ENCODE data around the gene RTBDN.
"Not testable (repeated sequence)": the region's sequence is repeated elsewhere in the genome, so short reads cannot be mapped to it uniquely, and the experiment has no call there.

RTBDN gene

DNA sequence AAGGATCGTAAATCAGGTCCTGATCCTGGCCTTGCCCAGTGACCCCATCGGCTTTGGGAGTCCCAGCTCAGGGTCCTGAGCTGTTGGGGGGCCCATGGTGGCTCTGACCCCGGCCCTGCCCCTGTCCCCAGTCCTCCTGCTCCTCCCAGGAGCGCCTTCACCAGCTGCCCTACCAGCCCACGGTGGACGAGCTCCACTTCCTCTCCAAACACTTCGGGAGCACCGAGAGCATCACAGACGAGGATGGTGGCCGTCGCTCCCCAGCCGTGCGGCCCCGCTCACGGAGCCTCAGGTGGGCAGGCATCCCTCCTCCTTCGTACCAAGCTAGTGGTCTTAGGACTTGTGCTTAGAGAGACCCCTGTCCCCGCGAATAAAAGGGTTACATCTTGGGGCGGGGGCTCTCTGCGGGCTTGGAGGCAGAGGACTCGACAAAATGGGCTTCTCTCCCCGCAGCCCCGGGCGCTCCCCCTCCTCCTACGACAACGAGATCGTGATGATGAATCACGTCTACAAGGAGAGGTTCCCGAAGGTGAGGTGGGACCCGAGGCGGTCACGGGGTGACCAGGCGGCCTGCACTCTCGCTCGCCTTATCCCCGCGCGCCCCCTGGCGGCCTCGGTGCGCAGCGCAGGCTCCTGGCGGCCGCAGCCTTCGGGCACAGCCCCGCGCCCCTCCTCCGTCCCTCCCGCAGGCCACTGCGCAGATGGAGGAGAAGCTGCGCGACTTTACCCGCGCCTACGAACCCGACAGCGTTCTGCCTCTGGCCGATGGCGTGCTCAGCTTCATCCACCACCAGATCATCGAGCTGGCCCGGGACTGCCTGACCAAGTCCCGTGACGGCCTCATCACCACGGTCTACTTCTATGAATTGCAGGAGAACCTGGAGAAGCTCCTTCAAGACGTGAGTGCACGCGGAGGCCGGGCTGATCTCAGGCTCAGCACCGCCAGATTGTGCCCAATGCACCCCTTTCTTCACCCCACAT lies 13.1 kb upstream of the RTBDN start:
- FAIRE-seq: no peak
- peak; percentile 73 for DNase-seq (ENCODE audit: insufficient read length, low spot score)
- TF ChIP-seq, protein P1, sequence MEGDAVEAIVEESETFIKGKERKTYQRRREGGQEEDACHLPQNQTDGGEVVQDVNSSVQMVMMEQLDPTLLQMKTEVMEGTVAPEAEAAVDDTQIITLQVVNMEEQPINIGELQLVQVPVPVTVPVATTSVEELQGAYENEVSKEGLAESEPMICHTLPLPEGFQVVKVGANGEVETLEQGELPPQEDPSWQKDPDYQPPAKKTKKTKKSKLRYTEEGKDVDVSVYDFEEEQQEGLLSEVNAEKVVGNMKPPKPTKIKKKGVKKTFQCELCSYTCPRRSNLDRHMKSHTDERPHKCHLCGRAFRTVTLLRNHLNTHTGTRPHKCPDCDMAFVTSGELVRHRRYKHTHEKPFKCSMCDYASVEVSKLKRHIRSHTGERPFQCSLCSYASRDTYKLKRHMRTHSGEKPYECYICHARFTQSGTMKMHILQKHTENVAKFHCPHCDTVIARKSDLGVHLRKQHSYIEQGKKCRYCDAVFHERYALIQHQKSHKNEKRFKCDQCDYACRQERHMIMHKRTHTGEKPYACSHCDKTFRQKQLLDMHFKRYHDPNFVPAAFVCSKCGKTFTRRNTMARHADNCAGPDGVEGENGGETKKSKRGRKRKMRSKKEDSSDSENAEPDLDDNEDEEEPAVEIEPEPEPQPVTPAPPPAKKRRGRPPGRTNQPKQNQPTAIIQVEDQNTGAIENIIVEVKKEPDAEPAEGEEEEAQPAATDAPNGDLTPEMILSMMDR (IDR thresholded peaks at IDR 0.05; ENCODE audit: insufficient read depth, missing control alignments): peak; percentile 96

DNA sequence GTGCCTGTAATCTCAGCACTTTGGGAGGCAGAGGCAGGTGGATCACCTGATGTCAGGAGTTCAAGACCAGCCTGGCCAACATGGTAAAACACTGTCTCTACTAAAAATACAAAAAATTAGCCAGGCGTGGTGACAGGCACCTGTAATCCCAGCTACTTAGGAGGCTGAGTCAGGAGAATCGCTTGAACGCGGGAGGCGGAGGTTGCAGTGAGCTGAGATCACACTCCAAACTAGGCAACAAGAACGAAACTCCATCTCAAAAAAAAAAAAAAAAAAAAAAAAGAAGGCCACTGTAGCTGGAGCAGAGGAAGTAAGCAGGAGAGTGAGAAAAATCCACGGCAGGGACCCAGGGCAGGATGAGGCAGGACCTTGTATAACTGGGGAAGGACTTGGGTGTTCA lies 12.2 kb upstream of the RTBDN start:
- not testable (repeated sequence) for DNase-seq (ENCODE audit: insufficient read length, low spot score); FAIRE-seq

DNA sequence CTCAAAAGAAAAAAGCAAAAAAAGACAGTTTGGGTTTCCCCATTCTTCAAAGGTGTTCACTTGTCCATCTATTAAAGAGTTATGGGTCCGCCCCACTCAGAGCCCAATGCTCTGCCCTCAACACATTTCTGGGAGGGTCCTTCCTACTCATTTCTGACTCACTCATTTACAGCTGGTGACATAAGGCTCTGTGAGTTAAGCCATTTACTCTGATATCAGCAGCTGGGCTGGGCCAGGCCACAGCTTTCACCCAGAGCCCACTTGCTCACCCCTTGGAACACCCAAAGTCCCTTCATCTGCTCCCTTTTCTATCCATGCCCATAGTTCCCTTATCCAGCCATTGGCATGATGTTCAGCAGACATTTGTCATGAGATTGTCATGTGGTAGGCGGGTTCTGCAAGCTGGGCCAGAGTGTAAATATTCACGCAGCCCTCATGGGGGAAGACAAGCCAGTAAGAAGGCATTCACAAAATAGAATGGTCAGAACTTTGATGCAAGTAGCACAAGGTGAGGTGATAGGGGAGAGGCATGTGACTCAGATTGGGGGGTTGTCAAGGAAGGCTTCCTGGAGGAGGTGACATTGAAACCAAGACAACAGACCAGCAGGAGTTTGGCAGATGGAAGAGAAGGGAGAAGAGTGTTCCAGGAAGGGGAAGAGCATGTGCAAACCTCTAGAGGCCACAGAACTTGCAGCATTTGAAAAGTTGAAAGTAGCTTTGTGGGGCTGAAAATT lies 9.8 kb upstream of the RTBDN start:
- DNase-seq (ENCODE audit: insufficient read length, low spot score) (no peak), FAIRE-seq (no peak)
- TF ChIP-seq, protein P1 (IDR thresholded peaks at IDR 0.05; ENCODE audit: insufficient read depth, missing control alignments): no peak

DNA sequence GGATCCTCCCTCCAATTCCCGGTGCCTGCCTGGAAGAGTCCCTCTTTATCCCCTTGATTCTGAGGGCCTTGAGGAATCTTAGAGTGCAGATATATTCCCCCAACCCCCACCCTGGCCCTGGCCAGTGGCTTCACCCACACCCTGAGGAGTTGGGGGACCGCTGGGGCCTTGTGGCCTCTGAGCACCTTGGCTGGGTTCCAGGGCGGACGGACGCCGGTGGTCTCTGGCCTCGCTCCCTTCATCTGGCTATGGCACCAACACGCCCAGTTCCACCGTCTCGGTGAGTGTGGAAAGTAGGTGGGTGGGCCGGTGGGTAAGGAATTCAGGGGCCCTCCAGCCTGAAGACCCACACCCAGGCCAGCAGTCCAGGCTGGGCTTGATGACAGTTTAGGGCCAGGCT lies 8.9 kb upstream of the RTBDN start:
- TF ChIP-seq, protein P1 (IDR thresholded peaks at IDR 0.05; ENCODE audit: insufficient read depth, missing control alignments): no peak
- FAIRE-seq: no peak
- DNase-seq (ENCODE audit: insufficient read length, low spot score): no peak

DNA sequence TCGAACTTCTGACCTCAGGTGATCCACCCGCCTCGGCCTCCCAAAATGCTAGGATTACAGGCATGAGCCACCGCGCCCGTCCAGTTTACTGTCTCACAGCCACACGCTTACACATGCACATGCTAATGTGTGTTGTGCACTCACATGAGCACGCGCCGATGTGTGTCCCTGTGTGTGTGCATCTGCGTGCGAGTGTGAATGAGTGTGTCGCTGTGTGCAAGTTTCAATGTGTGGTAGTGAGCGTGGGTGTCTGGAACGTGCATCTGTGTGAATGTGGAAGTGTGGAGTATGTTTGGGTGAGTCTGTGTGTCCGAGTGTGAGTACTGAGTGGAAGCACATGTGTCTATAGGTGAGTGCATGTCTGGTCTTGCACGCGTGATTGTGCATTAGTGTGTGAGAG lies 8.1 kb upstream of the RTBDN start:
- no peak for DNase-seq (ENCODE audit: insufficient read length, low spot score)
- TF ChIP-seq, protein P1 (IDR thresholded peaks at IDR 0.05; ENCODE audit: insufficient read depth, missing control alignments): no peak

DNA sequence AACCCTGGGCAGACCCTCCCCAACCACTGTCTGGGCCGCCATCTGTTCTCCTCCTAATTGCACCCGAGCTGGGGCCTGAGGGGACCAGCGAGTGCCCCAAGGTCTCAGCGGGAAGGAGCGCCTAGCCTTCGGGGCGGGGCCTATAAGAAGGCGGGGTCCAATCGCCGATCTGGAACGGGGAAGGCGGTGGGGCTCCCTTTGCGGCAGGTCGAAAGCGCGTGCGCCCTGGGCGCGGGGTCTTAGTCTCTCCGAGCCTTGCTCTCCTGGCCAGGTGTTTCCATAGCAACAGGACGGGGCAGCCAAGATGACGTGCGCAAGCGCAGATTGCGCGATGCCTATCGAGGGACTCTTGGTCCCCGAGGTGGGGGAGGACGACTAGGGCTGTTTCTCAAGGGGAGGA lies 6.7 kb upstream of the RTBDN start:
- TF ChIP-seq, protein P1 (IDR thresholded peaks at IDR 0.05; ENCODE audit: insufficient read depth, missing control alignments): no peak
- DNase-seq (ENCODE audit: insufficient read length, low spot score) (no peak), FAIRE-seq (no peak)

More for the DNA sequence above, 8.1 kb upstream of the RTBDN start:
- no peak for FAIRE-seq

DNA sequence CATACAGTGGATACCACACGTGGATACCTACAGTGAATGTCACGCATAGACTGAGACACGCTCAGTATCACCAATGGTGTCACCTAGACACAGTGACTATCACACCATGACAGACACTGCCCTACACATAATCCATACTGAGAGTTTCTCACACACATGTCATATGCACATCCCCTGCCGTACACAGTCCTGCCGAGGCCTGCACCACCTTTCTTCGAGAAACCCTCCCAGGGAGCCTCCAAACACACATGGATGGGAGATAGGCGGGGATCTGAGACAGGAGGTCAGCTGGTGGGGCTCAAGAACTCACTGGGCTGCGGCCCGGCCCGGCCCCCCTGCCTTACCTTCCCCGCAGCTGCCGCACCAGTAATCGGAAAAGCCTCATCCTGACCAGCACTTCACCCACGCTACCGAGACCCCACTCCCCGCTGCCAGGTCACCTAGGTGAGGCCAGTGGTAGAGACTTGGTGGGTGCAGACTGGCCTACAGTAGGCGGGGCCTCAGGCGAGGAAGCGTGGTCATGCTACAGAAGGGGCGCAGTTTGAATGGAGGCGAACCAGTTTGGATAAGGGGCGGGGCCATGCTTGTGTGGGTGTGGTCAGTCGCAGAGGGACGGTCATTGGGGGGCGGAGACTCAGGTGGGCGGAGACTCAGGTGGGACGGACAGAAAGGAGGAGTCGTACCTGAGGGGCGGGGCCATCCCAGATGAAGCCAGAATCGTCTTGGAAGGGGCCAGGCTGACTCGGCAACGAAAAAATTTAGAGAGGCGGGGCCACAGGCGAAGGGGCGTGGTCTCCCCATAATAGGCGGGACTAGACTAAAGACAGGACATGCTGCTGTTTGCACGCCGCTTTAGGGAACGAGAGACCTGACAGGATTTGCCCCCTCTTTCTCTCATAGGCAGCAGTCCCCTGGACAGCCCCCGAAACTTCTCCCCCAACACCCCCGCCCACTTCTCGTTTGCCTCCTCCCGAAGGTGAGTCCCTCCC lies 6.0 kb upstream of the RTBDN start:
- TF ChIP-seq, protein P1 (IDR thresholded peaks at IDR 0.05; ENCODE audit: insufficient read depth, missing control alignments): no peak
- DNase-seq (ENCODE audit: insufficient read length, low spot score) (no peak), FAIRE-seq (no peak)

Measured in D721Med (cell line).